GM18499 (cell line): ENCODE measurements around the gene DIP2C.
"Not testable (repeated sequence)": the region's sequence is repeated elsewhere in the genome, so short reads cannot be mapped to it uniquely, and the experiment has no call there.

ENCODE experiments used
- ATAC-seq: cut with Tn5 transposase; IDR thresholded peaks from one replicate; pipeline ENCODE4 v1.9.1; 2021; ENCODE audit warnings: moderate number of reproducible peaks; ENCODE audit not compliant: insufficient read depth, unreplicated experiment

Gene DIP2C

DNA sequence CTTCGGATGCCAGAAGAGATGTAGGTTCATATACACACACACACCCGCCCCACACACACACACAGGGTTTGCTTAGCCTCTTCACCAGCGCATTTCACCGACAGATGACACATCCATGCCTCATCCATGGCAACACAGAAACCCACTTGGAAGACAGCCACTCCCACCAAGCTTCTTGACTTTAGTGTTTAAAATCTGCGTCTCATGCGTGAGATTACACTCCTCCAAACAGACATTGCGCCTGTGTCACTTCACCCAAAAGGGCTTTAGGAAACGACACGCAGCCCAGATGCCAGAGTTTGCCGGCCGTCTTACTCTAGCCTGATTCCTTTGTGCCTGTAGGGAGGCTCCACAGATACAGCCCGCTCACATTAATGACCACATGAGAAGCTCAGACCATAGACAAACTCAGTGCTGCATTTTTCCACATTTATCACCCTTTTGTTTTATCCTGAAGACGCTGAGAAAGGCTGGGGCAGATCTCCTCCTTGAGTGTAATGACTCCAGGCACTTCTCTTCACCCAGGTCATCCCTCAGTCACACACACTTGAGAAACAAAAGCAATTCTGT lies 73.8 kb downstream of the DIP2C start:
- no peak for ATAC-seq

DNA sequence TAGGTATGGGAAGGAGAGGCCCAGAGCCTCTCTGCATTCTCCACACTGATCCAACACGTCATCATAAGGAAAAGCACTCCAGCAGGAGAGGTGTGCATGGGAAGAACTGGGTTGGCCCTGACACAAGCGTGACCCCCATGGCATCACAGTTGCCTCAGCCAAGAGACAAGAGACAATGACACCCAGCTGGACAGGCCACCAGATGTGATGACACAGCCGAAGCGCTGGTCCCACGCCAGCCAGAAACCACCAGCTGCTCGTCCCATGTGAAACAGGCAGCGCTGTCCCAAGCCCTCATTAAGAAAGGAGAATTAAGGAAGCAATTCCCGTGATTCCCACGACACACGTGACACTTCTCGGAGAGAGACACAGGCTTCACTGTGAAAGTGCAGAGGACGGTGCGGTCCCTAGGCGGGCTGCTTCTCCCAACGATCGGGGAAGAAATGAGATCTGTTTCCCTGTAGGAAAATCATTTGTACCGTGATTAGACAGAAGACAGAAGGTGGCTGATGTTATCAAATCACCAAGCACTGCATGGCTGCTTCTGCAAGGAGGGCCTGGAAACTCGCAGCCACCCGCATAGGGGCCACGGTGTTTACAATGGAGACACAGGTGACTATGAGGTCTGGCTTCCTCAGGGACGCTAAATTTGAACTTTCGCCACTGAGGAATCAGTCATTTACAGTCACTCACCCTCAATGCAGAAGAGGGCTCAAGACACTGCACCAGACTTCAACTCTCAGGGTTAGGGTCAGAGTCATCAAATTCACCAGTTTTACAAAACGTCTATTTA lies 74.5 kb downstream of the DIP2C start:
- no peak for ATAC-seq

DNA sequence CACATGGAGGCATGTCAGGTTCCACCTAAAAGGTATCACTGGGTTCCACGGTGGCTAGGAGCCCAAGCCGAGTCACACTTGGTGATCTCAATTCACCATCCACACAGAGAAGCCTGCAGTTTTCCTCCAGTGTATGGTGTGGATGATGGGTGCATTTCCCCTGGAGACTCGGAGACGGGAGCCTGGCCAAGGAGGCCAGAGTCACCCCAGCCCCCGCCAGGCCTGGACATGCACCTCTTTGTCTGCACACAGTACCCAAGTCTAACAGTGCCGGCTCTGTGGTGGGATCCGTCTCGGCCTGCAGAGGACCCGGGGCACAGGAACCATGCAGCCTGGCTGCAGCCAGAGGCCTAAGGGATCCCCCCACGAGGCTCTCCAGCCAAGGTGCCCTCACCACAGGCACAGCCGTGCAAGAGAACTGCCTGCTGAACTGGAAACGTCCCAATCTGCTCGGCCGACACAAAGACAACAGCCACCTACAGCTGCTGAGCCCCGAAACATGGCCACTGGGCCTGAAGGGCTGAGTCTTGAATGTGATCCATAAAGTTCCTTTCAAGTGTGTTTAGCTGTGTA lies 75.2 kb downstream of the DIP2C start:
- no peak for ATAC-seq

DNA sequence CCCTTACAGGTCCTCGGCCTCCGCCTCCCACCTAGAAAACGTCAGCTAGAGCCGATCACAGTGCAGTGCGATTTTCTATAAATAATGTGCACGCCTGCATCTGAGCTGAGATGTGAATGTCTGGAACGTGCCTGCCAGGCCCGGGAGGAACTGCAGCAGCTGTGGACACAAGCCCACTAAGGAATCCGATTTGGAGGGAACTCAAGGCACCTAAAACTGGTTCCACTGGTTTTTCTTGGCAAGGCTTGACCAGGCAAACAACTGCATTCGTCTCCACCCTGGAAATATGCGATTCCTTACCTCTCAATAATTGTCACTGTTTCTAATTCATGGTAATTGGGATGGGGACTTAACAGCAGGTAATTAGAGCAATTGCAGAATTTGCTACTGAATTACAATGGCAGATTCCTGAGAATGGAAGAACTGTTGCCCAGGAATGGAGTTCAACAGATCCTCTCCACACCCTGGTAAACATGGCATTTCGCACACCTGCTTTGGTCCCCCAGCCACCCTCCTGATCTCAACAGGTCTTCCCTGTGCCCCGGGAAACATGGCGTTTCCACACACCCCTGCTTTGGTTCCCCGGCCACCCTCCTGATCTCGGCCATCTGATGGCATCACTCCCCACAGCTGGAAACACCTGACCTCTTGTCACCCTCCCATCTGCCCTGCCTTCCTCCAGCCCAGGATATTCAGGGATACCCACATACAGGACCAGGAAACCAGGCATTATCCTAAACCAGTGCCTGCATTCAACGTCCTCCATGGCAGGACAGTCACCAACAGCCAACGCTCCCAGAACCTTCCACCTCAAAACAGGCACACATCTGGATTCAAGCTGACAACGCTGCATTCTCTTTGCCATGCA lies 76.0 kb downstream of the DIP2C start:
- no peak for ATAC-seq

DNA sequence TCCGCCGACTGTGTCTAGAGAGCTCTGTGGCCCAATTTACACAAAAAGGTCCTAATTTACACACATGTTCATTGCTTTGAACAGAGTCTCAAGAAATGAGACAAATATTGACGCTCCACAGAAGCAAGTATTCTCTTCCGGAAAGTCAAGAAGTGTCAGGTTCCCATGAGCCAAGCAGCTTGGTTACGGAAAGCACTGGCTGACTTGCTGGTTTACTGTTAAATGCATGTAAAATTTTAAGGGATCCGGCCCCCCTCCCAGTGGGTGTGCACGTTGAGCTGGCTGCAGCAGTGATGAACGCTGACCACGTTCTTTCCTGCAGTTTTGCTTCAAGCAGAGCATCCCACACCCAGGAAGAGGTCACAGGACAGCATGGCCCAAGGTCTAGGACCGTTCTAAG lies 76.8 kb downstream of the DIP2C start:
- ATAC-seq, result no peak

DNA sequence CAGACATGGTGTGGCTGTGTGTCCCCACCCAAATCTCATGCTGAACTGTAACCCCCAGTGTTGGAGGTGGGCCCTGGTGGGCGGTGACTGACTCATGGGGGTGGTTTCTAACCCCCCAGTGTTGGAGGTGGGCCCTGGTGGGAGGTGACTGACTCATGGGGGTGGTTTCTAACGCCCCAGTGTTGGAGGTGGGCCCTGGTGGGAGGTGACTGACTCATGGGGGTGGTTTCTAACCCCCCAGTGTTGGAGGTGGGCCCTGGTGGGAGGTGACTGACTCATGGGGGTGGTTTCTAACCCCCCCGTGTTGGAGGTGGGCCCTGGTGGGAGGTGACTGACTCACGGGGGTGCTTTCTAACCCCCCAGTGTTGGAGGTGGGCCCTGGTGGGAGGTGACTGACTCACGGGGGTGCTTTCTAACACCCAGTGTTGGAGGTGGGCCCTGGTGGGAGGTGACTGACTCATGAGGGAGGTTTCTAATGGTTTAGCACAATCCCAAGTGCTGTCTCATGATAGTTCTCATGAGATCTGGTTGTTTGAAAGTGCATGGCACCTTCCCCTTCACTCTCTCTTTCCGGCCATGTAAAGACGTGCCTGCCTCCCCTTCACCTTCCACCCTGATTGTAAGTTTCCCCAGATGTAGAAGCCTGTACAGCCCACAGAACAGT lies 78.7 kb downstream of the DIP2C start:
- ATAC-seq, result not testable (repeated sequence)

DNA sequence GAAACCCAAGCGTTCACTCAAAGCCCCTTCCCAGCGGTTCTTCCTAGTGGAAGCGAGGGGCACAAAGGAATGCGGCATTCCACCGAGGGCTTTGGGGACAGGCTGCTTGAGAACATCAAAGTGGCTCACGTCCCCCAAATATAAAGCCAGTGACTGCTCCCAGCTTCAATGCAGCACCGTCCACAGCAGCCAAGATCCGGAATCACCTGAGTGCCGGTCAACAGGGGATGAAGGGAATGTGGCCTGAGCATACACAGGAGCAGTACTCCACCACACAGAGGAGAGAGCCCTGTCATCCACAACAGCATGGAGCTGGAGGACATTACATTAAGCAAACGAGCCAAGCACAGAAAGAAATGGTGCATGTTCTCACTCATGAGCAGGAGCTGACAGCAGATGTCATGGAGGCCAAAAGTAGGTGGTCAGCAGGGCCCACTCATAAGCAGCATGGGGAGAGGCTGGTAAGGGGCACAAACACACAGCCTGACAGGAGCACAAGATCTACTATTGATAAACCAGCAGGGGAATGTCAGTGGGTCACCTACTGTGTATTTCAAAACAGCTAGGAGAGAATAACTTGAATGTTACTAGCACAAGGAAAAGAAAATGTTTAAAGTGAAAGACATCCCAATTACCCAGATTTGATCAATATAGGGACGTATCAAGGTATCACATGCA lies 79.5 kb downstream of the DIP2C start:
- ATAC-seq, result no peak

DNA sequence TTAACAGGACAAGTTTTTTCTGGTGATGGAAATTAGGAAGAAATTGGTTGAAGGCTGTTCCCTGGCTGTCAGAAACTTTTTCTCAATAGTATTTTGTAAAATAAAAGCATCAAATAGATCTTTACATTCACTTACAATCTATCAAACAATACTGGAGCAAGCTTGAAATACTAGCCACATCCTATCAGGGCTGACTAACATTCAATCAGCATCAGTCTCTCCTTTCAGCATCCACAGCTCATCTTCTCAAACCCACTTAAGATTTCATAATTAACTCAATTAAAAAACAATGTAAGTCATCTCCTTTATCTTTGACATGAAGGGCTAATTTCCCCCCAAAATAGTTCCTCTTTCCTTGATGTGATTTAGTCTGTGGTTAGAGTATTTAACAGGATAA lies 80.2 kb downstream of the DIP2C start:
- ATAC-seq, result no peak

DNA sequence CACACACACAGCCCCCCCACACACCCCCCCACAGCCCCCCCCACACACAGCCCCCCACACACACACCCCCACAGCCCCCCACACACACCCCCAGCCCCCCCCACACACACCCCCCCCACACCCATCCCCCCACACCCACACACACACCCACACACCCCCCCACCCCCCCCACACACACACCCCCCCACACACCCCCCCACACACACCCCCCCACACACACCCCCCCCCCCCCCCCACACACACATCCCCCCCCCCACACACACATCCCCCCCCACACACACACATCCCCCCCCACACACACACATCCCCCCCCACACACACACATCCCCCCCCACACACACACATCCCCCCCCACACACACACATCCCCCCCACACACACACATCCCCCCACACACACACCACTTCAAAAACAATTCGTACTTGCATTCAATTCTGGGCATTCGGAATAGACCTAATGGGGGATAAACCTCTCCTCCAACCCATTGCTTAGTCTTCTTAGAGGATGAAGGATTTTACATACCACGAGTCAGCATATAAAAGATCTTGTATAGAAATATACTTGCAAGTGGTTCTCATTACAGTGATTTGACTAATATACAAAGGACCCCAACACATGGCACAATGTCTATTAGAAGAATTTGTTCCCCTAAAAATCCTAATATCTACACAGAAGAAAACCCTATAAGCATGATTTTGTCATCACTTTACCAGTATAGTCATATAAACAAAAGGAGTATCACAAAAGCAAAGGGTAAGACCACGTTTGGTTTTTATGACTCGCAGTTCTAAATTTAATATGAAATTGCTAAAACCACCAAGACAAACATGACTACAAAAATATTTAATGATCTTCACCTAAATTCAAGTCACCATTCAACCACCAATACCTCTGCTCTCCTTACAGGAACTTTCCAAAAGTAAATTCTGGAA lies 80.9 kb downstream of the DIP2C start:
- no peak for ATAC-seq

DNA sequence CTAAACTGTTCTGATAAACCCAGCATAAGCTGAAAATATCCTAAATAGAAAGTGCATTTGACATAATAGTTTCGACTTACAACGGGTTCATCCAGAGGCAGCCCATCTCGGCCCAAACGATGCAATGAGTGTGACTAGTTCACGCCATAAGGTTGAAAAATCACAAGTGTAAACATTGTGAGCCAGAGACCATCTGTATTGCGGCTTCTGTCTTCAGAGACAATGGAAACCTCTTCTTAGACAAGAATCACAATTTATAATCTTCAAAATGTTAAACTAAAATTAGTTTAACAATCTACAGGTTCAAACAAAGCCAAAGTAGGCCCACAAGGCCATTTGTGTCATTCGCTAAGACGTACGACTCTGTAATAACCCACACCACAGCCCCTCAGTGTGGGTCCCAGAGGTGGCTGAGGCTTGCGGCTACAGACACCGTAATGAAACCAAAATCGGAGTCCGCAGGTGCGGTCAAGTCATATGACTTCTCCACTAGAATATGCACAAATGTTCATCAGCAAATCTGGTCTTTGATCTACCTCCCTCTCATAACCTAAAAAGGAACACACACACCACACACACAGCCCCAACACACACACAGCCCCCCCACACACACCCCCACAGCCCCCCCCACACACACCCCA lies 81.8 kb downstream of the DIP2C start:
- ATAC-seq, result no peak

DNA sequence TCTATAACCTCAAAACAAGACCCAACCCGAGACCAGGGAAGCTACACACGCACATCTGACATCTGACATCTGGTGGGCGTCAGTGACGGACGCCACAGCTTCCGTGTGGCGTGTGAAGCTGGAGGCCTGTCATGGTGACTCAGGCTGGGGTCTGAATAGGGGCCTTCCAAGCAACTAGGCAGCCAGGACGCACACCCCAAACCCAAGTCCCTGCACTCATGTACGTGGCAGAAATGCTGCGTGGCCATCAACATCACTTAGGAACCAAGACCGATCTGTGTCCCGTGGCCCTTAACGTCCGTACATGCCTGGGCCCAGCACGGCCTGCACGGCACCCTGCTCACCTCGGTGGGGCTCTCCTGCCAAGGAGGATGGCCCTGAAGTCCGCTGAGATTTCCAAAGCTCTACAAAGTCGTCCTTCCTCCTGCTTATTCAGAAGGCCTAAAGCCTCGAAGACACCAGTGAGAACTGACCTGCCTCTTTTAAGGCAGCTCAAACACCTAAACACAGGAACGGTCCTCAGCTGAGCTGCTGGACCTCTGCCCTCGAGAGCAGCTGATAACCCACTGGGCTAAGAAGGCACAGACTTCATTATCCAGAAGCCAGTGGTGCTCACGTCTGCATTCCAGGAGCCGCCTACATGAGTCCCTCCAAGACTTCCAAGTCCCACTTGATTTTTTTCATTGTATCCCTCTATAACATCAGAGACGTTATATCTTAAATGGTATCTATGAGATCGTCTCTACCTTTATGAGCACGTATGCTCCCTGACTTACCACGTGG lies 82.5 kb downstream of the DIP2C start:
- ATAC-seq, result no peak

DNA sequence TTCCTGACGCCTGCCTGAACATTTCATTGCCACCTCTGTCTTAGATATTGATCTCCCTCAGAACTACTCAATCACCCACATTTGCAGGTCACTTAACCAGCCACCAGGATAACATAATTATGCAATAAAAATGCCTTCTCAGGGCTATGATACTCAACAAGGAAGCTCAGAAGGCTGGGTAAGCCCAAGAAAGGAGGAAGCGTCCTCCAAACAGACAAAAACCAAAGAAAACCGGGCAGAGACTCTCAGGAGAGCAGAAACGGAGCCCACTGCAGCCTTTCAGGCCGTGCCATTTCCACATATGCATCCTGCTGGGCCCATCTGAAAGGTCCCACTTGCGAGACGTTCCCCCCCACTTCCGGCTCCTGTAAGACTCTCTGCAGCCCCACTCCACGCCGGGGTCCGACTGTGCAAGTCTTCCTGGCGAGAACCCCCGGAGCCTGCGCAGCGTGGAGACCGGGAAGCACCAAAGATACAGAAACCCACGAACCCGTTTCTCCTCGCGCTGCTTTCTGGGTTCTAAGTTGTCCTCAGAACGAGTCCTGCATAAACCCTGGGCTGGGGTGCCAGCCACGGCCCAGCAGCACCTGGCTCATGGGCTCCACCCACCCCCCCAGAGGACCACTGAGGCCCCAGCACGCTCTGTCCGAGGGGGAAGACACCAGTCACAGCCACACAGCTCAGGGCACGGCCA lies 83.7 kb downstream of the DIP2C start:
- no peak for ATAC-seq

DNA sequence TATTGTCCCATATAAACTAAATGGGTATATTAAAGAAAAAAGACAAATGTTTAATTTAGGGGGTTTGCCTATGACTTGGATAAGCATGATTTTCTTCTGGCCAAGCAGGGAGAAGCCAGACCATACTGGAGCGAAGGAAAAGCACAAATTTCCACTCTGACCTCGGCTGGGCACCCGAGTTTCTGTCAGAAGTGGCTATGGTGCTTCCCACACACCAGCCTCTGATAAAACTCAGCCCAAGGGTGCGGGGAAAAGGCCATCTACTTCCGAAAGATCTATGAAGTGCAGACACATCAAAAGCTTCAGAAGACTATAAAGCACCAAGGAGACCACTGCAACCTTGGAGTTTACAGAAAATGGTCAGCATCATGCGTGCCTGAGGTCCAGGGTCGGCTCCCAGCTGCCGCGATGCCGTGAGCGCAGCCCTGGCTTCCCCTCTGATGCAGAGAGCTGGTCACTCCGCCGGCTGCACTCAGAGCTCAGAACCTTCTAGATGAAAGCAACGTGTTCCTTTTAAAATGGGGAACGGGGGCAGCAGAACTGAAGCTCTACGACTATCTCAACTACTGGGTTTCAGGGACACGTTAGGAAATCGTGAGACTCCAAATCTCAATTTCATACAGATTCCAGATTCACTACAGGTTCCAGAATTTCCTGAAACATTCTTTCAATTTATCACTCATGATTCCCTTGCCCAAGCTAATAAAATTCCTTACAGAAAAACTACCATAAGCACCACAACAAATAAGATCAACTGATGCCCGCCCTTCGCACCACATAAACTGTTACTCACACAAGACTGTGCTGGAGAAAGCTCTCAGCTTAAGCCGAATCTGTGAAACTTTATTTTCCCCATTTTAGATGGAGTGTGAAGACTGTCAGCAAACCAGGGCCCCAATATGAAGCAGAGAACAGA lies 84.5 kb downstream of the DIP2C start:
- ATAC-seq, result no peak

DNA sequence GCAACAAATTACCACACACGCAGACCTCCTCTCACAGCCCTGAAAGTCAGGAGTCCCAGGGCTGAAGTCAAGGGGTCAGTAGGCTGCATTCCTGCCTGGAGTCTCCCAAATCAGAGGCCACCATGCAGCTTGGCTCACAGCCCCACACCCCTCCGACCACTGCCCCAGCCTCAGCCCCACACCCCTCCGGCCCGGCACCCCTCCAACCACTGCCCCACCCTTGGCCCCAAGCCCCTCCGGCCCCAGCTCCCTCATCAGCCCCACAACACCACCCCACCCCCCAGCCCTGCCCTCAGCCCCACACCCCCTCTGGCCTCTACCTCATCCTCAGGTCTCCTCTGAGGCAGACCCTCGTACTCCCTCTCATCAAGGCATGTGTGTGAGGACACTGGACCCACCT lies 85.7 kb downstream of the DIP2C start:
- no peak for ATAC-seq

DNA sequence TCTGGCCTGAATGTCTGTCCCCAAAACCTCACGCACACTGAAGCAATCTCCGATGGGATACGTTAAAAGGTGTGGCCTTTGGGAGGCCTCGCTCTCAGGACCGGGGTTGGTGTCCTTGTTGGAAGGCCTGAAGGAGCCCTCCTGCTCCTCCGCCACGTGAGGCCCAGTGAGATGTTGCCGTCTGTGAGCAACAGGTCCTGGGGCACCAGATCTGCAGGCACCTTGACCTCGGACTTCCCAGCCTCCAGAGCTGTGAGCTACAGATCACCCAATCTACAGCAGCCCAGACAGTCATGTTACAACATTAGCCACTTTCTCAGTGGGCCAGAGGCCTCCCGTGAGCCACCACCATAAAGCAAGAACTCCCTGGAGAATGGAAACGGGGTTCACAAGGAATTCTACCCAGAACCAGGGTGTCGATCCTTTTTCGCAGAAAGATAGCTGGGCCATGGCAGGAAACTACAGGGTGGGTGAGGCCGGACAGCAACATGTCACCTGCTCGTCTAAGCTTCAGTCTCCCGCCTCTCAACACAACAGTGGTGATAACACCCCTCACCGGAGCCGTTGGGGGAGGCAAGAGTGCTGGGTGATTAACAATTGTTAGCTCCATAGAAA lies 87.0 kb downstream of the DIP2C start:
- no peak for ATAC-seq

DNA sequence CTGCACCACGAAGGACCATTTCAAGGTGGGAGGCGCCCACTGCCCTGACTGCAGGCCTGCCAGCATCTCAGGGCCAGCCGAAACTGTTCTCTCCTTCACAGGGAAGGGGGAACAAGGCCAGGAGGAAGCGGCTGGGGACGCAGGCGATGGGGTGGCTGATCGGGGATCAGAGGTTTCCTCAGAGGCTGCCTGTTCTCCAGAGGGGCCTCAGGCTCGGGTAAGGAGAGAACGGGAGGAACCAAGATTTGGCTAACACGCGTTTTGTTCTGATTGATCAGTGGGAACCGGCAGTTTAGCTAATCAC lies 87.9 kb downstream of the DIP2C start:
- ATAC-seq, result no peak
